Measurements from ENCODE around the gene MFRP.
A peak's percentile ranks its signal among the peaks of the same experiment; 100 is the strongest.

Gene MFRP

GRCh38 chr11:119316016-119316728, 30.3 kb downstream of the MFRP start:
- DNase-seq = no peak

- peak; percentile 52 for DNase-seq
Measured at GRCh38 chr11:119315131-119316015, 31.1 kb downstream of the MFRP start.

DNA sequence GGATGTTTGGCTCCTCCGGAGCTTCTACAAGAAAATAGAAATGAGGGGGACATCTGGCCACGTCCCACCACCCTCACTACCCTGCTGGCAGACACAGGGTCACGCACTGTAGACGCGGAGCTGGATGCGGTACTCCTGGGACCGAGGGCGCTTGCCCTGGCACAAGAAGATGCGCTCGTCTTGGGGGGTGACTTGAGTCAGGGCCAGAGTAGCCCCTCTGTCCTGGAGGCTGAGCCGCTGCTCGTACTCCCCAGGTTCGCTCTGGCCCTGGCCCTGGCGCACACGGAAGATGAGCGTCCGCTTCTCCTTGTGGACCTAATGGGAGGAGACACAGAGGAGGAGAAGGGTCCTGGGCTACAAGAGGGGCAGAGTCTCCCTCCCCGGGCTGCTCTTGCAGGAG, 31.8 kb downstream of the MFRP start:
- DNase-seq = no peak

- DNase-seq = no peak
Measured at GRCh38 chr11:119310682-119311052, 35.8 kb downstream of the MFRP start.

- DNase-seq = no peak
Measured at GRCh38 chr11:119309953-119310681, 36.4 kb downstream of the MFRP start.

DNA sequence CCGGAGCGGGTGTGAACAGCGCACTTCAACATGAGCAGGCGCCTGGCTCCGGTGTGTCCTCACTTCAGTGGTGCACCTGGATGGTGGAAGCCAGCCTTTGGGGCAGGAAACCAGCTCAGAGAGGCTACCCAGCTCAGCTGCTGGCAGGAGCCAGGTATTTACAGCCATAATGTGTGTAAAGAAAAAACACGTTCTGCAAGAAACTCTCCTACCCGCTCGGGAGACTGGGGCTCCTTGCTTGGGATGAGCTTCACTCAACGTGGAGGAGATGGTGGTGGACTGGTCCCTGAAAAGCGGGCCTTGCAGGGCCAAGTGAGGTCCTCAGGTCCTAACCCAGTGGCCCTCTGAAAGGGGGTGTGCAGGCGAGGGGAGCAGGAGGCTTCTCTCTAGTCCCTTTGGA, 37.1 kb downstream of the MFRP start:
- DNase-seq = no peak

GRCh38 chr11:119307974-119308373, 38.5 kb downstream of the MFRP start:
- DNase-seq = no peak

GRCh38 chr11:119307219-119307618, 39.3 kb downstream of the MFRP start:
- DNase-seq = no peak

DNA sequence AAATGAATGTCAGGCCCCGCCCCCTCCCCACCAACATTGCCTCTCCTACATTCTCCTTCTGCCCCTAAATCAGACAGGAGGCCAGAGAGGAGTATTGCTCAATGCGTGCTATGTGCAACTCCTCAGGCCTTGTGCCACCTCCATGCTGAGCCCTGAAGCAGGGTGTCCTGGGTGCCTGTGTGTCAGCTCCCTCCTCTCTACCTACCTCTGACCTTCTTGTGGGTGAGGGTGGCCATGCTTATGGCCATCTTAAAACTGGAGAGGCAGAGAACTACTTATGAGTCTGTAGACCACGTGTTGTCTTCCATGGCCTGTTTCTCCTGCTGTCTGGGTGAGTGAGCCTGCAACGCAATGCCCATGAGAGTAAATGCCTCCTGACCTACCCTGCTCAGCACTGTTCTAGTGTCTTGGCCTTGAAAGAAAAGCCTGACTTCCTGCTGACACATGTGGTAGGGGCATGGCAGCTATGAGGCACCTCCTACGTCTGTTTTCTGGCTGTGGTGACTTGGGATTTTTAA, 40.1 kb downstream of the MFRP start:
- peak; percentile 42 for DNase-seq

GRCh38 chr11:119305556-119306372, 40.7 kb downstream of the MFRP start:
- DNase-seq = no peak

GRCh38 chr11:119303227-119303718, 43.2 kb downstream of the MFRP start:
- no peak for DNase-seq

GRCh38 chr11:119300198-119300964, 46.1 kb downstream of the MFRP start:
- DNase-seq = no peak

DNA sequence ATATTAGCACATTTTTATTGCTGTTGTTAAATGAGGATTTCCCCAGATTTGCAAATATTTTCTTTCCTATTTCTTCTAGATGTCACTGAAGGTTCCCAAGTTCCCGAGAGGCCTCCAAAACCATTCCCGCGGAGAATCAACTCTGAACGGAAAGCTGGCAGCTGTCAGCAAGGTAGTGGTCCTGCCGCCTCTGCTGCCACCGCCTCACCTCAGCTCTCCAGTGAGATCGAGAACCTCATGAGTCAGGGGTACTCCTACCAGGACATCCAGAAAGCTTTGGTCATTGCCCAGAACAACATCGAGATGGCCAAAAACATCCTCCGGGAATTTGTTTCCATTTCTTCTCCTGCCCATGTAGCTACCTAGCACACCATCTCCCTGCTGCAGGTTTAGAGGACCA, 47.1 kb downstream of the MFRP start:
- DNase-seq = no peak

- DNase-seq = no peak
Measured at GRCh38 chr11:119298726-119299125, 47.8 kb downstream of the MFRP start.

DNA sequence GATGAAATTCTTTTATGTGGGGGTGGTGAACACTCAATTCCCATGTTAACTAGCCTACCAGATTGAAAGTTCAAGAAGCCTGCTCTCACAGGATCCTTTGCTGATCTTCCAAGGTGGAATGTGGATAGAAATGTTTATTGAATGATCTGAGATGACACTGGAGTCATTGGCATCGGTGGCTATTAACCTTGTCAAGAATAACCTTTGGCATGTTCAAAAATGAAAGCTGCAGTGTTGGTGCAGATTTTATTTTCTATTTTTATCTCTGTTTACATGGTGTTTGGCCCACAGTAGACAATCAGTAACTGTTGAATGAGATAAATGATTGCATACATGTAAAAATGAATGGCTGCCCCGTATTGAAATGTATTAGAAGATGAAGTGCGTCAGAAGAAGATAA, 48.6 kb downstream of the MFRP start:
- no peak for DNase-seq

GRCh38 chr11:119295178-119295577, 51.3 kb downstream of the MFRP start:
- DNase-seq = no peak

DNA sequence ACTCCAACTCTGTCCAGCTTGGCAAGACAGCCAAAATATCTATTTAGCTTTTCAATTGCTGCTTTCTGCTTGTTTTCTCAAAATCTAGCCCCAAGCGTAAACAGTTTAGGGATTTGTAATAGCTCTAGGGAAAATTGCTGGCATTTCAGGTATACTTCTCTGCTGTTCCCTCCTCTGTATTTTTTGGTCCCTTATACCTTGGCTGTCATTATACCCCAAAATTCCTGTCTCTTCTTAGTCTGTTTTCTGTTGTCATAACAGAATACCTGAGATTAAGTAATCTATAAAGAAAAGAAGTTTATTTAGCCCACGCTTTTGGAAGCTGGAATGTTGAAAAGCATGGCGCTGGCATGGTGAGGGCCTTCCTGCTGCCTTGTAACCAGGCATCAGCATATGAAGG, 53.0 kb downstream of the MFRP start:
- no peak for DNase-seq

DNA sequence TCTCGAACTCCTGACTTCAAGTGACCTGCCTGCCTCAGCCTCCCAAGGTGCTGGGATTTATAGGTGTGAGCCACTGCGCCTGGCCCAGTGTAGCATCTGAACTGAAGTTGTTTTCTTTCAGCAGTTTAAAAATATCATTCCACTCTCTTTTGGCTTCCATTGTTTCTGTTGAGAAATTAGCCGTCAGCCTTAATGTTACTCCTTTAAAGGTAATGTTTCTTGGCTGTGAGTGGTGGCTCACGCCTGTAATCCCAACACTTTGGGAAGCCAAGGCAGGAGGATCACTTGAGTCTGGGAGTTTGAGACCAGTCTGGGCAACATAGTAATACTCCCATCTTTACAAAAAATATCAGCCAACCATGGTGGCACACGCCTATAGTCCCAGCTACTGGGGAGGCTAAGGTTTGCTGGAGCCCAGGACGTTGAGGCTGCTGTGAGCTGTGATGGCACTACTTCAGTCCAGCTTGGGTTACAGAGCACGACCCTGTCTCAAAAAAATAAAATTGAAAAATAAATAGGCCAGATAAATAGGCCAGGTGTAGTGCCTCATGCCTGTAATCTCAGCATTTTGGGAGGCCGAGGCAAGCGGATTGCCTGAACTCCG, 55.5 kb downstream of the MFRP start:
- no peak for DNase-seq

Measured in activated CD4-positive, alpha-beta T cell treated with anti-CD3 and anti-CD28 coated beads, Interleukin-2, Interleukin-6, amounts not matched to agents 100 ng/mL and 50 ng/mL, durations not matched to agents 16 hours and 8 hours (primary cell).